Raji (cell line): Measurements from ENCODE around the gene LRR1.

Experiments used
- POLR2A ChIP-seq: IDR thresholded peaks from 2 replicates; pipeline ENCODE4 v1.6.1; 2011; ENCODE audit warnings: low read depth, low read length, control low read depth; ENCODE audit not compliant: insufficient read depth

Gene LRR1

DNA sequence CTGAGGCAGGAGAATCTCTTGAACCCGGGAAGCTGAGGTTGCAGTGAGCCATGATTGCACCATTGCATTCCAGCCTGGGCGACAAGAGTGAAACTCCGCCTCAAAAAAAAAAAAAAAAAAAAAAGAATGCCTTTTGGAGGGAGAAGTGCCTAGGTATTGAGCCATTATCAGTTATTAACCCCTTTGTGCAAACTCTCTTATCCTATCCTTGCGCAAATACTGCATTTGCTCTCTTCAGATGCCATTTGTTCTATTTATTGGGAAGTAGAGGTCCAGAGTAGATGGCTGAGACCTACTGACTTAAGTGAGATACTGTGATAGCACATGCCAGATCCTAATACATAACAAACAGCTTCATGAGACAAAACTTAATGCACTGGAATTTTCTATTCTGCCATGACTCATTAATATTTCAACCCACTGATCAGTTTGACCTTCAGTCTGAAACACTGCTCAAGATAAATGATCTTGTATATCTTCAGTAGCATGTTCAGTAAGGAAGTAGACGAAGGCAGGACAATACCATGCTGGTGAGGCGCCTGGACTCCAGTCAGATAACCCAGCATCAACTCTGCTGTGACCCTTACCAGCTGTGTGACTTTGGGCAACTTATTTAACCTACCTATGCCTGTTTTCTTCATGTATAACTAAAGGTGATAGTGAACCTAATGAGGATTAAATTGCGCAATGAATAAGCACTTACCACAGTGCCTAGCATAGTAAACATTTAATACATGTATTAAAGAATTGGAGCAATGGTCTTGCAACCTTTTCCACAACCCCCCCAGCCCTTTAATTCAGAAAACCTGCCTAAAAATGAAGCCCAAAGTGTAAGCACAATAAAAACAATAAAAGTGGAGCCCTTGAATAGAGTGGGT lies 42.0 kb downstream of the LRR1 start:
- TF ChIP-seq POLR2A, result no peak

DNA sequence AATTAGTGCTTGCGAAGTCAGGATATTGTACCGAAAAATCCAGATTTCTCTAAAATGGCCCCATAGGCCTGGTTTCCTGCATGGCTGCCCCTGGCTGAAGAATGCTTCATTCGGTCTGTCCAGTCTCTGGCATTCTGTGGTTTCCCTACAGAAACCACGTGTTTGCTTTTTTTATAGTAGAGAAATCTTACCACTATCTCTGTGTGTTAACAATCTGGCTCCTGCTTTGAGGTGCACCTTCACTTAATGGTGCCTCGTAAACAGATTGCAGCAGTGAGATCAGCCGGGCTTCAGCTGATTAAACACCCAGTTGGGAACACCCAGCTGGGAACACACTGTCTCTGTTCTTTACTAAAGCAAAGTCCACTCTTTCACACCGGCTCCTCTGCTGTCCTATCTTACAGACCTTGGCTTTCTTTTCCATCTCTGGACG lies 43.0 kb downstream of the LRR1 start:
- no peak for TF ChIP-seq POLR2A

DNA sequence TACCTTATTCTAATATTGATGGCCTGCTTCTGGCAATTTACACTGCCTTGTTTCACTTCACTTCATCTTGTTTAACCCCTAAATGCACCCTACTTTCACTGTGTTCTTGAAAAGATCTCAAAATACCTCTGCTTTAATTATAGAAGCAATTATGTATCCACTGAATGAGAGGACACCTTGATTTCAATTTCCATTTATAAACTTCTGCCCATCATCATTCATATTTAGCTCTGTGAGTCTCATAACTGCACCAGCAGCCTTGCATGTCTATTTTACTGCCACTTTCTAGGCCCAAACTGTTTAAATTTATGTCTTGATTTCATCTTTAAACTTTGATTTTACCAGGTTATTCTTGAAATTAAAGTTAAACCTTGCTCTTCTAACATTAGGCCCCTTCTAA lies 43.4 kb downstream of the LRR1 start:
- TF ChIP-seq POLR2A, result no peak

DNA sequence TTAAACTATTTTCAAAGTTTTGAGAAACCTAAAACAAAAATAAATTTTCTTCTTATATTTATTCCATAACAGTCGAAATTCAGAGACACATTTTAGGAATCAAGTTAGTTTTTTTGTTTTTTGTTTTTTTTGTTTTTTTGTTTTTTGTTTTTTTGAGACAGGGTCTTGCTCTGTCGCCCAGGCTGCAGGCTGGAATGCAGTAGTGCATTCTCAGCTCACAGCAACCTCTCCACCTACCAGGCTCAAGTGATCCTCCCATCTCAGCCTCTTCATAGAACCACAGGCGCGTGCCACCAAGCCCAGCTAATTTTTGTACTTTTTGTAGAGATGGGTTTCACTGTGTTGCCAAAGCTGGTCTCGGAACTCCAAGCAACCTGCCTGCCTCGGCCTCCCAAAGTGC lies 54.8 kb downstream of the LRR1 start:
- TF ChIP-seq POLR2A, result no peak

DNA sequence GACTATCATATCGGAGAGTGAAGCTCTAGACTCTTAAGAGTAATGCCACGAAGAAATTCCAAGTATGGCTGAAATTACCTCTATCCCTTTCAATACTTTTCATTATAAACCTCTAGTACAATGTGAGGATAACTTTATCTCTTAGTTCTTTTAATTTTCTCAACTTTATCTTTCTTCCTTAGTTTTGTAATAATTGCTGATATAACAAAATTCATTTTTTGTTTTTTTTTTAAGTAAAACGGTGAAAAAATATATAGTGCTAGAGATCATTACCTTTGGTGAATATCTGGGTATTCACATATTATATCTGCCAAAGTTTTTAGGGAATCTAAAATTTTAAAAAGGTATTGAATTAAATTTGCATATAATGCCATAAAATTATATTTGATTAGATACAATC lies 55.8 kb downstream of the LRR1 start:
- no peak for TF ChIP-seq POLR2A

DNA sequence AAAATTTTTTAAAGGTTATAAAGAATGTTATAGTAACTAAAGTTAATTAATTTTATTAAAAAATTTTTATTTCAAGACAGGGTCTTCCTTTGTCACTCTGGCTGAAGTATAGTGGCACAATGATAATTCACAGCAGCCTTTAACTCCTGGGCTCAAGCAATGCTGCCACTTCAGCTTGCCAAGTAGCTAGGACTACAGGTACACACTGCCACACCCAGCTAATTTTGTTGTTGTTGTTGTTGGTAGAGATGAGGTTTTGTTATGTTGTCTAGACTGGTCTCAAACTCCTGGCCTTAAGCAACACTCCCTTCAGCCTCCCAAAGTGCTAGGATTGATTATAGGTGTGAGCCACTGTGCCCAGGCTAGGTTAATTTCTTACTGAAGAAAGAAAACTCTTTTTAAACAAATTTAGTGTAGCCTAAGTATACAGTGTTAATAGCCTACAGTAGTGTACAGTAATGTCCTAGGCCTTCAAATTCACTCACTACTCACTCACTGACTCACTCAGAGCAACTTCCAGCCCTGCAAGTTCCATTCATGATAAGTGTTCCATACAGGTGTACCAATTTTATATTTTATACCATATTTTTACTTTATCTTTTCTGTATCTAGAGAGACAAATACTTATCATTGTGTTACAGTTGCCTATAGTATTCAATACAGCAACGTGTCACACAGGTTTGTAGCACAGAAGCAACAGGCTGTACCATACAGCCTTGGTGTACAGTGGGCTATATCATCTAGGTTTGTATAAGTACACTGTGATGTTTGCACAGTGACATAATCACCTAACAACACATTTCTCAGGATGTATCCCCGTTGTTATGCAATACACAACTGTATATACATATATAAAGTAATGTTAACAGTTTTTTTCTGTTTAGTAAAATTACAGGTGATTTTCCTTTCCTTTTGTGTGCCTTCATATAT lies 61.1 kb downstream of the LRR1 start:
- TF ChIP-seq POLR2A, result no peak
